Hematopoietic multipotent progenitor cell treated with erythropoietin and hydrocortisone succinate and interleukin-3 and kit ligand, for 15 days (in vitro differentiated cells): ENCODE measurements around the gene PARD3.
"Not testable (repeated sequence)": the region's sequence is repeated elsewhere in the genome, so short reads cannot be mapped to it uniquely, and the experiment has no call there.

Experiments
- DNase-seq: peaks from one replicate; pipeline ENCODE4 v3.0.0-alpha.2; 2015; ENCODE audit warnings: low spot score

Gene PARD3

GRCh38 chr10:34741087-34741486 is 74.0 kb downstream of the PARD3 start:
- DNase-seq = not testable (repeated sequence)

GRCh38 chr10:34740321-34740720 is 74.8 kb downstream of the PARD3 start:
- no peak for DNase-seq

DNA sequence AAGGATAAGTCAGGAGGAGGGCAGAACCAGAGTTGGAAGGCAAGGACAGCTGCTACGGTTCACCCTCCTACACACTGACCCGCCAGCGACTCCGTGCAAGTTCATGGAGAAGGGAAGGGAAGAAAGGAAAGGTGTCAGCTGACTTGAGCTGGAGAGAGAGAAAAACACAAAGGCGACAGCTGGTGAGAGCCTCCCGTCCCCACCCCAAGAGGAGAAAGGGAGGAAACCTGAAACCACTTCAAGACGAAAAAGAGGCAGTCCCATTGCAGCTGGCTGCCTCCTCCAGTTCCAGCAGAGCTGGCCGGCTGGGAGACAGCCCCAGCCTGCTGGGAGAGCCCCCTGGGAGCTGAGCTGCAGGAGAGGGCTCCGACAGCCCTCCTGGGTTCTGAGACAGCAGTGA is 75.2 kb downstream of the PARD3 start:
- DNase-seq = no peak

DNA sequence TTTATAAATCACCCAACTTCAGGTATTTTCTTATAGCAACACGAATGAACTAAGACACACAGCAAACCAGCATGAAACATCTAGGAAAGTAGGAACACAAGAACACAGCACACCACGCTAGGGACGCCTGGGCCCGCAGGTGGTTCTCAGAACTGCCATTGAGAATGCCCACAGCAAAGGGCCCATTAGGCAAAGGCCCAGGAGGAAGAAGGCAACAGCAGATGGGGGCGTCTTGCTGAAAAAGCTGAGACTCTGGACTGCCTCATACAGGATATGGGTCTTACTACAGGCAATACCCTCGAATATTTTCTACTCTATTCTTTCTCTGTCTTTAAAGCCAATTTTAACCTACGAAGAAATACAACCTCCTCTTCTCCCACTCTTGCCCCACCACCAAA is 77.3 kb downstream of the PARD3 start:
- DNase-seq = no peak

DNA sequence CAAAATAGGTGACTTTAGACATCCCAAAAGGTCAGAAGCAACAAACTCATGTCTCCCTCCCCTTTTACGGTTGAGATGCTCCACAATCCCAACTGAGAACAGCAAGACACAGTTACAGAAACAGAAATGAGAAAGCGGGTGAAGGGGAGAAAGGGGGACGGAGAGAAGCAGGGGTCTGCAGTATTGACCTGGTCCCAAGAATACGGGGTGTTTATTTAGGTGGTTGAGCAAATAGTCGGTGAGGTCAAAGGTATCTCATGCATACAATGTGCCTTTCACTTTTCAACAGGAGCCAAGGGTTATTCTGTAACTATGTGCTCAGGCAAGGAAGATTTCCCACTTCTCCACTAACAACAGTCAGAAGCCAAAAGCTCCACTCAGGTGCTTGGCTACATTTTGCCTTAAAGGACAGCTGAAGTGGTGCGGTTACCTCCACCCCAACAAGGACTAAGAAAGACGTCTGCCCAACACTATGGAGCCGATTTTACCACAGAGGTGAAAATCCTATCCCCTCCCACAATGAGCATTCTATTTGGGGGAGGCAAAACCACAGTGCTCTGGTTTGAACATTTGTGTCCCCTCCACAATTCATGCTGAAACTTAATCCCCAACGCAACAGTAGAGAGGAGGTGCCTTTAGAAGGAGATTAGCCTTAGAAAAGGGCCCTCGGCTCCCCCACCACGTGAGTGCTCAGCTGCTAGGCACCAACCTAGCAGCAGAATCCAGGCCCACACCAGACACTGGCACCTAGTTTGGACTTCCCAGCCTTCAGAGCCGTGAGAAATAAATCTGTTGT is 77.9 kb downstream of the PARD3 start:
- DNase-seq = no peak

- no peak for DNase-seq
Observed at GRCh38 chr10:34734918-34735317, 80.2 kb downstream of the PARD3 start.

- no peak for DNase-seq
Observed at GRCh38 chr10:34732926-34733325, 82.2 kb downstream of the PARD3 start.

DNA sequence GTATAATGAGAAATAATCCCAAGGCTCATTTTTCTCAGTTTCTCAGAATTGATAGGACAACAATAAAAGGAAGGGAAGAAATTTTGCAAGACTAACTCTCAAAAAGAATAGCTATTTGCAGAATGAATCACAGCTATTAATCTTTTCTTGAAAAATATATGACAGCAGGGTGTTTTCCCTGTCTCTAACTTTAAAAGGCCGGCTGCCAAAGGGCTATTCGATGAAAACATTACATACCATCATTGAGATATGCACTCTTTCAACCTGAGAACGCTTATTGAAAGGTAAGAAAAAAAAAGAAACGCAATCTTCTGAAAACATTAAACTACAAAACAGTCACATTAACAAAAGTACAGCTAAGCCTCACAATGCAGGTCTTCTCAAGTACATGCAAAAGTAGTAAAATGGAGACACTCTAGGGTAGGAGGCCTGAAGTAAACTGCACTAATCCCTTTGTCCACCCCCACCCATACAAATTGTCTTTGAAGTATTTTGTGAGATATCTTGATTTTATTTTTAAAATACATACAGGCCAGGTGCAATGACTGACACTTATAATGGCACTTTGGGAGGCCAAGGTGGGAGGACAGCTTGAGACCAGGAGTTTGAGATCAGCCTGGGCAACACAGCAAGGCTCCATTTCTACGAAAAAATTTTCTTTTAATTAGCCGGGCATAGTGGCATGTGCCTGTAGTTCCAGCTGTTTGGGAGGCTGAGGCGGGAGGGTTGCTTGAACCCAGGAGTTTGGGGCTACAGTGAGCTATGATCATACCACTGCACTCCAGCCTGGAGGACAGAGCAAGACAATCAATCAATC is 83.0 kb downstream of the PARD3 start:
- DNase-seq = no peak

DNA sequence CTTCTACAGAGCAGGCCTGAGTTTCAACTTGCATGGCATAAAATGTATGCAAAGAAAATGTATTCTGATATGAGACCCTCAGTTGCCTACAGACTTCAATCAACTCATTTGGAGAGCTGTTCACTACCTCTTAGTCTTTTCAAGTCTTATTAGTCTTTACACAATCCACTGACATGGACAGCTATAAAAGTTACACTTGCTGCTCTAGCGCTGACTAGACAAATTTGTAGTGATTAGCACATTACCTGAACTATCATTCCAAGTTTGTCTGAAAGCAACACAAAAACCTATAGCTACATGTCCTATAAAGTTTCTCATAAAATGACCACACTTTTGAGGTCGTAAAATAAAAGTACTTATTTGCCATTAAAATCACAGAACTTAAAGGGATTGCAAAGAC is 83.9 kb downstream of the PARD3 start:
- DNase-seq = no peak

DNA sequence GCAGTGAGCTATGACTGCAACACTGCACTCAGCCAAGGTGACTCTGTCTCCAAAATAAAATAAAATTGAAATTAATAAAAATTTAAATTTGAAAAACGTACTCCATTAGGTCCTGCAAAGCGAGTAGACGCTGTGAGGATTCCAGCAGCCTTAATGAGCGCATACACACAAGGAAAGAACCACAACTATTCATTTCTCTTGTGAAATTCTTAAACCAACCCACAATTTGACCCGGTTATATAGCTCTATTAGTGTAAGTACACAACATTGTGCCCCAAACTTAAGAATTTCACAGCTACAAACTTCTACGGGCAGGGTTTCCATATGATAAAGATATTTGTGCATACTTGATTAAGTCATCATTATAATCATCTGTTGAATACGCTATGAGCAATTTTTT is 84.4 kb downstream of the PARD3 start:
- no peak for DNase-seq

GRCh38 chr10:34729619-34730018 is 85.5 kb downstream of the PARD3 start:
- DNase-seq = no peak

DNA sequence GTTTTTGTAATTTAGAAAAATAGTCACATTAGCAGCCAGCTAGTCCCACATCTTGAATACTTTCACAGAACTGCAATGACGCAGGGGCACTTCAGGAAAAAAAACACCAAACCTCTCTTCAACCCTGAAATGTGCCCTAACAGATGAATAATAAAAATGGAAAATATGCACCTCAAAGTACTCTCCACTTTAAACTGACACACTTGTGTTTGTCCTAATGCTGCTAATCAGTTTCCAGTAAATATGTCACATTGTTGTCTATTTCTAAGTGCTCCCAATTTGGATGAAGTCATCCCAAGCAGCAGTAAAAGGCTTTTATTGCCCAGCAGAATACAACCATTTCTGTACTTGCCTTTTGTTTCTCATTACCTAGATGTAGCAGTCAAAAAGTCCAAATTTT is 86.7 kb downstream of the PARD3 start:
- no peak for DNase-seq

GRCh38 chr10:34727595-34728033 is 87.5 kb downstream of the PARD3 start:
- no peak for DNase-seq

DNA sequence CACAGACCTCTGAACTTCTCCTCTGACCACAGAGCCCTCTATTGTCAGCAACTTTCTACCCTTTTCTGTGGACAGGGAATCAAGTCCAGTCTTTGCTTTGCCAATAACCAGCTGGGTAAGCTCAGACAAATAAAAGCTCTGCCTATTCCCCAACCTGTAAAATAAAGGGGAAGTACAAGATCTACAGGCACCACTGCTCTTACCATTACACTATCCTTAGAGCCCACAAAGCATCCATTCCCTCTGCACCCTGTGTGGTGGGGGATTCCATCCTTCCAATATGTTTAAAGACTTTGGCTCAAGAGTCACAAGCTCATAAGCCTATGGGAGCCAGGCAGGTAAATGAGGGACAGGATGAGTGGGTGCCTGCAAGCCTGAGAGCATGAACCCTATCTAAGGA is 88.2 kb downstream of the PARD3 start:
- DNase-seq = no peak

DNA sequence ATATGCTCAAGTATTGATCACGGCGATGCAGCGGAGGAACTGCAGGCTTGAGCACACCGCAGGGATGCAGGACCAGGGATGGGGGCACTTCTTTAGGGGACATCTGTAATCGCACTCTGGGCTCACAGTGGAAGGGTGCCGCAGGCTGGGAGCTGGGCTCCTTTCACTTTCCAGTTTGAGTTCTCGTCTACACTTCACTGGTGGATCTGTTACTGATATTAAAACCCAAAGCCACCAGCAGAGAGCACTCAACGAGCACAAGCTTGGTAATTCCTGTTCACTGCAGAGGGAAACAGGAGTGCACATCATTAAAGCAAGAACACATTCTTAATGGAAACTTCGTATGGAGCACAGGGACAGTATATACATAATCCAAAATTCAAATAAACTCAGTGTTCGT is 91.3 kb downstream of the PARD3 start:
- DNase-seq = no peak

GRCh38 chr10:34722404-34722803 is 92.7 kb downstream of the PARD3 start:
- no peak for DNase-seq

DNA sequence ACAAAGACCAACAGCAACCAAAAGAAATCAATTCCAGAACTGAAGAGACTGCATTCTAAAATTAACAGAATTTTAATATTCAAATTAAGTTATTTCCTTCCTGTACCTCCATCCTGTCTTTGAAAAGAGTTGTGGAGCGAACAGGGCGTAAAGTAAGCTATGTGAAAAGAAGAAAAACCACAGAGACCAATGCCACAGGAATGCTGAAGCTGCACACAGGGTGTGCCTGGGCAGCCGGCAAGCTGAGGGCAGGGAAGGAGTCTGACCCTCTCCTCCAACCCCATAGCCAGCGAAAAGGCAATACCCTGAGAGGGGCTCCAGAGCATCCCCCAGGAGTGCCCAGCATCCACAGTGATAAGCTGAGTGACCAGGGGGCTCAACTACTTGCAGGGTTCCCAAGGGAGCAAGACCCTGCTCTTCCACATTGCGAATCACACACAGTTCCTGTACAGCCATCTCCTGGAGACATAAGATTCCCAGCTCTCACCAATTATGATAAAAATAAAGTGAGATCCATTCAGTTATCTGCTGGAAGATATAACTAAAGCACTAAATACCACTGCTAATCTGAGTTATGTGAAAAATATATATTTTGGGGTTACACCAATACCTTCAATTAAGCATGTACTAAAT is 93.8 kb downstream of the PARD3 start:
- no peak for DNase-seq

DNA sequence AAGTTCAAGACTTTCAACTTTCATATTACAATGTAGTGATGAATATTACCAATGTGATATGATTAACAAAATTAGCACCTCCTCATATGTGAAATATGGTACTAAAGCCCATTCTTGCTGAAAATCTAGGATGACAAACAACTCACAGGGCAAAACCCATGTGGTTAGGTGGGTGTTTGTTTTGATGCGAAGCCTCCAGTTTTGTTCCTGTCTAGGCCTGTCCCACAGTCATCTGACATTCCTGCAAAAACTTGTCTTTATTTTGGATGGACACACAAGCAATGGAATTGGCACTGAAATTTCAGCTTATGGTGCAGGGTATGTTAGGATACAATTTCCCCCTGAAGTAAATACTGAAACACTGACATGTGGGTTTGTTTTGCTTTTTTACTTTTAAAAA is 95.3 kb downstream of the PARD3 start:
- DNase-seq = no peak

GRCh38 chr10:34719328-34719727 is 95.8 kb downstream of the PARD3 start:
- DNase-seq = no peak

DNA sequence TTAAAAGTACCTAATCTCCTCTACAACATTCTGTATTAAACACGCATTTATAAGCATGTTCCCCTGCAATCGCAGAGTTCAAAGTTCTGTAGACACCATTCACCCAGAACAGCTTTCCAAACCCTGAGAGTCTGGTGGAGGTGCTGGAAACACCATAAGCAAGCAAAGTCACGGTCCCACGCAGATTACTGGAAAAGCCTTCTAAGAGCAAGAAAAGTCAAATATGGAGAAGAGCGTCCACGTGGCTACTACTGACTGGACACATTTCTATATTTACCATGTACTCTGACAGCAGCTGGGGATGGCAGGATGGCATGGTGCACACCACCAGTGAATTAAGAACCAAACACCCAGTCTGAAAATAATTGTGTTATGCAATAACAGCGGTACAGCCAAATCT is 97.7 kb downstream of the PARD3 start:
- no peak for DNase-seq

GRCh38 chr10:34716958-34717357 is 98.1 kb downstream of the PARD3 start:
- no peak for DNase-seq

DNA sequence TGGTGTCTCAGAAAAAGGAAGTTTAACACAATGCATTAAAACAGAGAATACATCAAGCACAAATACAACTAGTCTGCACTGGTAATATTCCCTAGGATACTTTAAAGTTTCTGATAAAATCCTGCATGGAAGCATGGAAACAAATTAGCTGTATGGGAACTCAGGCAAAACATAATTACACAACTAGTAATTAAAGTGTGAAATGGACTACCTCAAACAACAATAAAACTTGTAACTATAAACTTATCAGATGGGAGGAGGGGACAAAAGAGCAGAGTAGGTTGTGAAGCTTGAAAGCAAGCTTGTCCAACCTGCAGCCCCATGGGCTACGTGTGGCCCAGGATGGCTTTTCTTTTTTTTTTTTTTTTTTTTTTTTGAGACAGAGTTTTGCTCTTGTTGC is 98.9 kb downstream of the PARD3 start:
- DNase-seq = no peak
